H1 (cell line): ENCODE results near the gene TBX2. TPM values are rescaled to one million over a fixed set of nuclear protein-coding genes. Genes with fewer than 3 reads are reported as not detected.

ENCODE experiments used
- CTCF ChIA-PET: fragments of 300-600 bp; sonication (Branson Sonifier 250); formaldehyde crosslinking; loops from one replicate; lab custom pipeline; 2021; ENCODE audit not compliant: partially characterized antibody; lab: Charles Lee
- POLR2A ChIA-PET: fragments of 300-600 bp; sonication (Branson Sonifier 250); formaldehyde crosslinking; loops from one replicate; lab custom pipeline; 2021; ENCODE audit warnings: inconsistent platforms; ENCODE audit not compliant: partially characterized antibody; lab: Charles Lee
- DNase-seq, 2 experiments: peaks; one replicate each; pipeline versions ENCODE4 v3.0.0 to v3.0.0-alpha.2; 2010 to 2022; ENCODE audit warnings: low spot score in 2 of 2, low read depth in 1 of 2, mixed read lengths in 1 of 2
- FAIRE-seq: peaks from 2 replicates; lab custom pipeline; 2011; peaks lifted over from hg19 to GRCh38; lab: Jason Lieb, UNC
- H2AFZ ChIP-seq: 2 replicates; pipeline ENCODE4 v1.8.1; 2012; ENCODE audit warnings: low read length, inconsistent platforms
- H2AK5ac ChIP-seq: 2 replicates; pipeline ENCODE4 v1.6.1; 2013; ENCODE audit warnings: low read depth, low read length
- H2BK120ac ChIP-seq: replicated peaks from 2 replicates; pipeline ENCODE3; 2013; ENCODE audit warnings: low read depth, low read length, inconsistent platforms
- H2BK12ac ChIP-seq: 2 replicates; pipeline ENCODE4 v1.6.1; 2013; ENCODE audit warnings: low read depth, low read length
- H2BK15ac ChIP-seq: 2 replicates; pipeline ENCODE4 v1.6.1; 2013; ENCODE audit warnings: low read length
- H2BK20ac ChIP-seq: 2 replicates; pipeline ENCODE4 v1.6.1; 2013; ENCODE audit warnings: low read length
- H2BK5ac ChIP-seq: 2 replicates; pipeline ENCODE4 v1.6.1; 2013; ENCODE audit warnings: low read depth, low read length
- H3K14ac ChIP-seq: 2 replicates; pipeline ENCODE4 v1.6.1; 2013; ENCODE audit warnings: inconsistent platforms; ENCODE audit not compliant: insufficient read length
- H3K18ac ChIP-seq: 2 replicates; pipeline ENCODE4 v1.6.1; 2013; ENCODE audit warnings: low read length; ENCODE audit errors: extremely low read depth
- H3K23ac ChIP-seq: 2 replicates; pipeline ENCODE4 v1.6.1; 2013; ENCODE audit warnings: inconsistent platforms; ENCODE audit not compliant: insufficient read length
- H3K23me2 ChIP-seq: 2 replicates; pipeline ENCODE4 v1.6.1; 2013; ENCODE audit warnings: low read depth, low read length
- H3K27ac ChIP-seq: 2 replicates; pipeline ENCODE4 v1.6.1; 2011; ENCODE audit warnings: low read depth, low read length, inconsistent platforms
- H3K27me3 ChIP-seq, 4 experiments: replicated peaks in 1 of 4; 1 replicate in 1 of 4; 2 replicates in 3 of 4; pipeline versions ENCODE4 v1.6.1 to v1.8.1; 2011 to 2013; ENCODE audit warnings: low read length in 3 of 4, mild to moderate bottlenecking in 3 of 4, inconsistent platforms in 2 of 4, mixed read lengths in 2 of 4, moderate library complexity in 1 of 4; ENCODE audit not compliant: control insufficient read depth in 3 of 4, insufficient read depth in 3 of 4; ENCODE audit errors: extremely low read depth in 1 of 4
- H3K36me3 ChIP-seq, 4 experiments: 2 replicates each; pipeline versions ENCODE4 v1.6.1 to v1.8.1; 2011 to 2013; ENCODE audit warnings: mild to moderate bottlenecking in 4 of 4, low read length in 3 of 4, moderate library complexity in 2 of 4, control low read depth in 1 of 4, inconsistent platforms in 1 of 4; ENCODE audit not compliant: insufficient read depth in 4 of 4, control insufficient read depth in 2 of 4
- H3K4ac ChIP-seq: replicated peaks from 2 replicates; pipeline ENCODE3; 2013; ENCODE audit warnings: low read length, low read depth, mixed read lengths, inconsistent platforms; ENCODE audit not compliant: insufficient read length
- H3K4me1 ChIP-seq, 4 experiments: replicated peaks in 1 of 4; 1 replicate in 1 of 4; 2 replicates in 3 of 4; pipeline versions ENCODE4 v1.6.1 to v1.8.1; 2011 to 2013; ENCODE audit warnings: low read length in 3 of 4, inconsistent platforms in 2 of 4, mixed read lengths in 1 of 4; ENCODE audit not compliant: insufficient read depth in 4 of 4, control insufficient read depth in 3 of 4
- H3K4me2 ChIP-seq, 2 experiments: 2 replicates each; pipeline versions ENCODE4 v1.6.1 to v1.8.1; 2011 to 2013; ENCODE audit warnings: low read depth in 2 of 2, low read length in 2 of 2, control low read depth in 1 of 2, inconsistent platforms in 1 of 2, mild to moderate bottlenecking in 1 of 2; ENCODE audit not compliant: insufficient read depth in 1 of 2
- H3K4me3 ChIP-seq, 4 experiments: fragments of 200-600, 300-600 bp in 1 of 4; sonication (generic), shearing (Covaris generic), sonication (Bioruptor Twin) in 1 of 4; 2 replicates each; pipeline versions ENCODE4 v1.5.1 to v1.8.1; 2011 to 2016; ENCODE audit warnings: low read length in 4 of 4, low read depth in 3 of 4, control low read depth in 2 of 4, inconsistent platforms in 2 of 4, mild to moderate bottlenecking in 2 of 4, mixed read lengths in 1 of 4, moderate library complexity in 1 of 4; ENCODE audit not compliant: insufficient read depth in 2 of 4; ENCODE audit errors: extremely low read depth in 1 of 4
- H3K56ac ChIP-seq: replicated peaks from 2 replicates; pipeline ENCODE3; 2013; ENCODE audit warnings: low read depth, mild to moderate bottlenecking, mixed read lengths, low read length, inconsistent platforms; ENCODE audit not compliant: insufficient read length
- H3K79me1 ChIP-seq: 2 replicates; pipeline ENCODE4 v1.6.1; 2013; ENCODE audit warnings: low read depth, low read length, control low read depth
- H3K79me2 ChIP-seq, 2 experiments: 2 replicates each; pipeline versions ENCODE4 v1.6.1 to v1.8.1; 2012 to 2013; ENCODE audit warnings: low read length in 2 of 2, mild to moderate bottlenecking in 2 of 2, inconsistent platforms in 1 of 2; ENCODE audit not compliant: insufficient read depth in 2 of 2, control insufficient read depth in 1 of 2
- H3K9ac ChIP-seq, 4 experiments: replicated peaks in 1 of 4; 1 replicate in 1 of 4; 2 replicates in 3 of 4; pipeline versions ENCODE4 v1.6.1 to v1.8.1; 2011 to 2013; ENCODE audit warnings: low read depth in 3 of 4, low read length in 3 of 4, control low read depth in 2 of 4, mild to moderate bottlenecking in 2 of 4, moderate library complexity in 2 of 4, inconsistent platforms in 1 of 4; ENCODE audit errors: extremely low read depth in 1 of 4
- H3K9me3 ChIP-seq, 2 experiments: 2 replicates each; pipeline versions ENCODE4 v1.6.1 to v1.8.1; 2012 to 2013; ENCODE audit warnings: mild to moderate bottlenecking in 2 of 2, moderate library complexity in 2 of 2, control low read depth in 1 of 2, inconsistent platforms in 1 of 2, low read depth in 1 of 2, low read length in 1 of 2, mixed read lengths in 1 of 2; ENCODE audit not compliant: insufficient read depth in 2 of 2
- H4K20me1 ChIP-seq, 2 experiments: replicated peaks in 1 of 2; 2 replicates each; pipeline versions ENCODE3 to v1.8.1; 2011 to 2013; ENCODE audit warnings: inconsistent platforms in 2 of 2, low read length in 2 of 2, mild to moderate bottlenecking in 1 of 2; ENCODE audit not compliant: insufficient read depth in 2 of 2, control insufficient read depth in 1 of 2
- H4K5ac ChIP-seq: 2 replicates; pipeline ENCODE4 v1.6.1; 2013; ENCODE audit warnings: low read length, low read depth, mixed read lengths, inconsistent platforms; ENCODE audit not compliant: insufficient read length
- H4K8ac ChIP-seq: 2 replicates; pipeline ENCODE4 v1.8.0; 2013; ENCODE audit warnings: mild to moderate bottlenecking, moderate library complexity, low read length, inconsistent platforms; ENCODE audit not compliant: insufficient read depth; ENCODE audit errors: extremely low read depth
- H4K91ac ChIP-seq: replicated peaks from 2 replicates; pipeline ENCODE3; 2013; ENCODE audit warnings: low read length, mixed read lengths, inconsistent platforms; ENCODE audit not compliant: insufficient read length
- CREB1 ChIP-seq: IDR thresholded peaks from 2 replicates; pipeline ENCODE4 v1.6.1; 2012; ENCODE audit warnings: inconsistent platforms
- EZH2 ChIP-seq: fragments of 200-600 bp; sonication (generic); IDR thresholded peaks from 2 replicates; pipeline ENCODE4 v1.7.1; 2012; ENCODE audit warnings: low read depth, mild to moderate bottlenecking, moderate library complexity, low read length, inconsistent platforms; ENCODE audit not compliant: severe bottlenecking
- GTF2F1 ChIP-seq: IDR thresholded peaks from 2 replicates; pipeline ENCODE4 v1.6.1; 2012; ENCODE audit warnings: low read depth, low read length, improper control_type of control experiment, borderline replicate concordance
- KDM1A ChIP-seq: fragments of 200-600, 300-600 bp; sonication (generic); IDR thresholded peaks from 2 replicates; pipeline ENCODE4 v1.7.1; 2016; ENCODE audit warnings: mild to moderate bottlenecking, low read length, borderline replicate concordance
- MAFK ChIP-seq: IDR thresholded peaks from 2 replicates; pipeline ENCODE4 v1.6.1; 2012; ENCODE audit warnings: low read depth, mild to moderate bottlenecking, improper control_type of control experiment, low read length
- MAX ChIP-seq: IDR thresholded peaks from 2 replicates; pipeline ENCODE4 v1.6.1; 2012; ENCODE audit warnings: inconsistent platforms
- POLR2A ChIP-seq, 2 experiments: IDR thresholded peaks; 1 replicate in 1 of 2; 2 replicates in 1 of 2; pipeline ENCODE4 v1.6.1; 2011; ENCODE audit warnings: low read depth in 2 of 2, low read length in 2 of 2, mild to moderate bottlenecking in 2 of 2; ENCODE audit errors: control extremely low read depth in 1 of 2
- TBP ChIP-seq: IDR thresholded peaks from 2 replicates; pipeline ENCODE4 v1.6.1; 2011; ENCODE audit warnings: low read depth, low read length, improper control_type of control experiment
- WGBS, 2 experiments: shearing (Covaris generic) in 1 of 2; methylation state at CpG; one replicate each; pipeline versions ENCODE4 v1.1.6 to v1.1.7; 2013 to 2015; ENCODE audit warnings: low lambda C conversion rate in 2 of 2, mixed read lengths in 2 of 2, inconsistent platforms in 1 of 2, low coverage in 1 of 2, missing lambda C conversion rate in 1 of 2; ENCODE audit not compliant: insufficient replicate concordance in 2 of 2, insufficient coverage in 1 of 2, insufficient read length in 1 of 2; ENCODE audit errors: extremely low coverage in 1 of 2, missing lambda C conversion rate in 1 of 2; 5-methylcytosine and 5-hydroxymethylcytosine counted together
- polyA plus RNA-seq, 7 experiments: library from polyadenylated mRNA; depleted of rRNA in 3 of 7; stranded (reverse) in 5 of 7; unstranded in 2 of 7; fragments of >200 nt in 5 of 7; fragments of 200-250 nt in 2 of 7; gene quantifications; 1 replicate in 5 of 7; 2 replicates in 1 of 7; 4 replicates in 1 of 7; pipeline versions ENCODE4 v1.2.1 to v1.2.3, GENCODE V29; 2011 to 2013; ENCODE audit warnings: missing spikeins in 2 of 7, mixed read lengths in 2 of 7
- total RNA-seq: library from RNA; stranded (reverse); fragmentation: NEBNext Ultra II Directional; extraction: Animal tissue kit (Norgen Biotek cat#: 25700); gene quantifications from 2 replicates; pipeline ENCODE4 v1.2.1, GENCODE V29; 2021
- TF ChIP-seq, protein P1 (sequence below): IDR thresholded peaks from 2 replicates; pipeline ENCODE4 v1.6.1; 2012; ENCODE audit warnings: inconsistent platforms

Gene TBX2
- total and polyA plus RNA-seq, 2 of the 8 experiments (the other 6 are each of a cell fraction or from before 2014, with no cell fraction given), result not detected

GRCh38 chr17:61386251-61386650, 13.4 kb upstream of the TBX2 start:
- Histone ChIP-seq H3K4me1 (no peaks in the 10 kb centered on the region; a peak in 1 of 7 replicates), H4K91ac (no peak overlapping the region), H3K79me1 (no peaks in the 10 kb centered on the region; the same call in 1 of the 2 replicates), H4K20me1 (no peaks in the 10 kb centered on the region), H4K5ac (no peak overlapping the region), H3K36me3 (no peaks in the 10 kb centered on the region), H3K27me3 (peaks cover 0 to 4% (median 0%) of the 10 kb centered on the region in 4 experiments; a peak in 2 of 7 replicates), H3K9ac (no peak overlapping the region), H2BK5ac (no peak overlapping the region), H2AFZ (no peak overlapping the region), H2BK20ac (no peak overlapping the region), H3K4ac (no peak overlapping the region), H3K79me2 (no peaks in the 10 kb centered on the region), H2BK15ac (no peak overlapping the region), H3K23ac (no peak overlapping the region), H2AK5ac (no peak overlapping the region), H3K4me3 (no peak overlapping the region), H3K14ac (no peak overlapping the region), H3K18ac (no peak overlapping the region), H3K27ac (no peak overlapping the region; the same call in 1 of the 2 replicates), H3K9me3 (no peaks in the 10 kb centered on the region), H3K56ac (no peak overlapping the region), H4K8ac (0 out of 2 replicates have a peak overlapping the region, but pooled peaks have one; percentile 9), H3K23me2 (no peaks in the 10 kb centered on the region), H2BK12ac (no peak overlapping the region), H2BK120ac (no peak overlapping the region), H3K4me2 (no peak overlapping the region)
- FAIRE-seq (no peak), DNase-seq (no peak)
- ChIA-PET CTCF (interaction anchor here (1.1 to 2.1 kb wide), 3 partner anchors 8 to 415 kb away, joined by 4 to 9 read pairs (median 8); no protein-coding TSS in a partner anchor), POLR2A (no interaction called here)
- 81% methylated on average over 6 of the region's 6 CpGs; no CpG with 5 or more reads in 1 of the 2 experiments for WGBS, 2 experiments
- TF ChIP-seq, protein P1, sequence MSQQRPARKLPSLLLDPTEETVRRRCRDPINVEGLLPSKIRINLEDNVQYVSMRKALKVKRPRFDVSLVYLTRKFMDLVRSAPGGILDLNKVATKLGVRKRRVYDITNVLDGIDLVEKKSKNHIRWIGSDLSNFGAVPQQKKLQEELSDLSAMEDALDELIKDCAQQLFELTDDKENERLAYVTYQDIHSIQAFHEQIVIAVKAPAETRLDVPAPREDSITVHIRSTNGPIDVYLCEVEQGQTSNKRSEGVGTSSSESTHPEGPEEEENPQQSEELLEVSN, result no peak
- TF ChIP-seq KDM1A (no peak), CREB1 (no peak), MAFK (no peak), GTF2F1 (no peak), TBP (no peak), POLR2A (IDR thresholded peaks at IDR 0.05; ENCODE audit: control extremely low read depth in 1 of 2, low read depth in 2 of 2, low read length in 2 of 2) (no peak), MAX (no peak), EZH2 (no peak)
